GM21723 (cell line): ENCODE data around the gene ITGAL.

Source experiments
- ATAC-seq: cut with Tn5 transposase; IDR thresholded peaks from one replicate; pipeline ENCODE4 v1.9.1; 2021; ENCODE audit warnings: mild to moderate bottlenecking, moderate library complexity; ENCODE audit not compliant: unreplicated experiment

ITGAL gene

GRCh38 chr16:30565984-30566383 is 93.4 kb downstream of the ITGAL start:
- no peak for ATAC-seq

GRCh38 chr16:30566531-30566930 is 94.0 kb downstream of the ITGAL start:
- ATAC-seq = no peak

- no peak for ATAC-seq
These were observed 94.8 kb downstream of the ITGAL start for GRCh38 chr16:30567160-30567990.

GRCh38 chr16:30567991-30568638 is 95.6 kb downstream of the ITGAL start:
- ATAC-seq = no peak

- ATAC-seq = no peak
These were observed 96.7 kb downstream of the ITGAL start for GRCh38 chr16:30569281-30569680.

- ATAC-seq = no peak
These were observed 97.4 kb downstream of the ITGAL start for GRCh38 chr16:30569746-30570635.

- ATAC-seq = no peak
These were observed 98.3 kb downstream of the ITGAL start for GRCh38 chr16:30570636-30571444.

GRCh38 chr16:30571445-30572322 is 99.1 kb downstream of the ITGAL start, which contains the start of gene ZNF688:
Gene ZNF688 (minus strand): TSS chr16:30571714. CDS start chr16:30571629, 85 bp downstream.
- peak; percentile 68 for ATAC-seq
